Spleen (tissue), 7 donors: ENCODE data around the gene MYH7.

Experiments used
- POLR2AphosphoS5 ChIP-seq, 3 donors: sonication (generic); formaldehyde crosslinking; IDR thresholded peaks; one replicate each; pipeline ENCODE4 v1.5.1; 2017; ENCODE audit warnings: antibody characterized with exemption in 3 of 3
- TF ChIP-seq, protein P1 (sequence below), 11 experiments: fragments of 200-600 bp in 7 of 11; fragments of 450-650 bp in 4 of 11; sonication (generic) in 4 of 11; IDR thresholded peaks in 8 of 11; conservative IDR thresholded peaks in 3 of 11; 1 replicate in 7 of 11; 2 replicates in 4 of 11; pipeline versions ENCODE4 v1.4.0 to v1.8.0; 2016 to 2021; ENCODE audit warnings: antibody characterized with exemption in 11 of 11, inconsistent platforms in 4 of 11, mild to moderate bottlenecking in 1 of 11
- donor health status: DM: no; HTN: no; CAD: no; lungs with moderate emphysema.
- donor health status: DM: no; HTN: no; CAD: no.
- donor health status: DM: no; HTN: no; CAD: no.

DNA sequence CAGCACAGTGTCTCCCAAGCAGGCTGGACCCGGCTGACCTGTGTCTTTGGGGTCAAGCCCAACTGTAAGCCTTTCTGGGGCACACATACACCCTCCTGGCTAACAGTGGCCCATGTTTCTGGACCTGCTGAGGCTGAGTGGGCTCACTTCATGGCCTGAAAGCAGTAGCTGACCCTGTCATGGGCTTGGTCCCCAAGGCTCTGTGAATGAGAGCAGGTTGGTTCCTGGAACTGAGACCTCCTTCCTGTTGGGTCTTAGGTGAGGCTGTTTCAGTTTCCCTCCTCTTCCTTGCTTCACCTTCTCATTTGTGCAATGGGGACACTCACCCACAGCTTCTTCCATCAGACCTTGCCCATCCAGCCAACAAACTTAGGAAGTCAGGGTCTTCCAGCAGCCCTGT, 63.6 kb downstream of the MYH7 start:
- TF ChIP-seq, protein P1, sequence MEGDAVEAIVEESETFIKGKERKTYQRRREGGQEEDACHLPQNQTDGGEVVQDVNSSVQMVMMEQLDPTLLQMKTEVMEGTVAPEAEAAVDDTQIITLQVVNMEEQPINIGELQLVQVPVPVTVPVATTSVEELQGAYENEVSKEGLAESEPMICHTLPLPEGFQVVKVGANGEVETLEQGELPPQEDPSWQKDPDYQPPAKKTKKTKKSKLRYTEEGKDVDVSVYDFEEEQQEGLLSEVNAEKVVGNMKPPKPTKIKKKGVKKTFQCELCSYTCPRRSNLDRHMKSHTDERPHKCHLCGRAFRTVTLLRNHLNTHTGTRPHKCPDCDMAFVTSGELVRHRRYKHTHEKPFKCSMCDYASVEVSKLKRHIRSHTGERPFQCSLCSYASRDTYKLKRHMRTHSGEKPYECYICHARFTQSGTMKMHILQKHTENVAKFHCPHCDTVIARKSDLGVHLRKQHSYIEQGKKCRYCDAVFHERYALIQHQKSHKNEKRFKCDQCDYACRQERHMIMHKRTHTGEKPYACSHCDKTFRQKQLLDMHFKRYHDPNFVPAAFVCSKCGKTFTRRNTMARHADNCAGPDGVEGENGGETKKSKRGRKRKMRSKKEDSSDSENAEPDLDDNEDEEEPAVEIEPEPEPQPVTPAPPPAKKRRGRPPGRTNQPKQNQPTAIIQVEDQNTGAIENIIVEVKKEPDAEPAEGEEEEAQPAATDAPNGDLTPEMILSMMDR (IDR thresholded peaks at IDR 0.05 in 8 of 11, conservative IDR thresholded peaks at IDR 0.05 in 3 of 11), result no peak
- no peak for TF ChIP-seq POLR2AphosphoS5 (IDR thresholded peaks at IDR 0.05)
